Left ventricle myocardium inferior (tissue), 1 donor: ENCODE results near the gene VPS13A. TPM values are rescaled to one million over a fixed set of nuclear protein-coding genes. Genes with fewer than 3 reads are reported as not detected.

Experiments
- DNase-seq: peaks from one replicate; pipeline ENCODE4 v3.0.0-alpha.2; 2020
- H3K27ac ChIP-seq: fragments of 200-600 bp; replicated peaks from 2 replicates; pipeline ENCODE4 v1.8.0; 2021
- H3K27me3 ChIP-seq: fragments of 200-600 bp; 2 replicates; pipeline ENCODE4 v1.8.0; 2021; ENCODE audit warnings: low read depth
- H3K36me3 ChIP-seq: fragments of 200-600 bp; 2 replicates; pipeline ENCODE4 v1.8.0; 2021
- H3K4me1 ChIP-seq: fragments of 200-600 bp; 2 replicates; pipeline ENCODE4 v1.8.0; 2021
- H3K4me3 ChIP-seq: fragments of 200-600 bp; 2 replicates; pipeline ENCODE4 v1.8.0; 2021; ENCODE audit warnings: mild to moderate bottlenecking, moderate library complexity
- H3K9me3 ChIP-seq: fragments of 200-600 bp; replicated peaks from 2 replicates; pipeline ENCODE4 v1.8.0; 2021
- CTCF ChIP-seq: fragments of 200-600 bp; IDR thresholded peaks from 2 replicates; pipeline ENCODE4 v1.8.0; 2021; ENCODE audit warnings: antibody characterized with exemption, mild to moderate bottlenecking, borderline replicate concordance
- intact Hi-C: fragments of 100-400 bp; cut with micrococcal nuclease; formaldehyde crosslinking; loops from one replicate; pipeline ENCODE4 v1.11.0; 2022
- total RNA-seq: library from RNA; stranded (reverse); fragmentation: NEBNext Ultra II Directional; extraction: Animal tissue kit (Norgen Biotek cat#: 25700); gene quantifications from one replicate; pipeline ENCODE4 v1.2.1, GENCODE V29; 2021
- donor health status: DM: no; HTN: yes; CAD: no; lungs with severe emphysema.

Gene VPS13A
- total RNA-seq, 1 donor from 2014 or later: 32.5 TPM

GRCh38 chr9:77422969-77423368 lies 245.6 kb downstream of the VPS13A start:
- Histone ChIP-seq H3K4me1 (peaks cover 5% of the 10 kb centered on the region), H3K4me3 (no peak overlapping the region), H3K27ac (no peak overlapping the region), H3K27me3 (no peaks in the 10 kb centered on the region), H3K36me3 (peaks cover 9% of the 10 kb centered on the region), H3K9me3 (no peaks in the 10 kb centered on the region)
- intact Hi-C loops: no loop called here
- TF ChIP-seq CTCF: no peak
- no peak for DNase-seq

- H3K4me3 ChIP-seq: no peak overlapping the region
- H3K9me3 ChIP-seq: no peaks in the 10 kb centered on the region
- no peaks in the 10 kb centered on the region for H3K27me3 ChIP-seq
- peaks cover 5% of the 10 kb centered on the region for H3K4me1 ChIP-seq
- peaks cover 9% of the 10 kb centered on the region for H3K36me3 ChIP-seq
- no peak for DNase-seq
- intact Hi-C loops: no loop called here
- TF ChIP-seq CTCF: no peak
- no peak overlapping the region for H3K27ac ChIP-seq
Observed at GRCh38 chr9:77423841-77424240, 246.5 kb downstream of the VPS13A start.

- no peak overlapping the region for H3K4me3 ChIP-seq
- intact Hi-C loops: no loop called here
- TF ChIP-seq CTCF: no peak
- peaks cover 5% of the 10 kb centered on the region for H3K4me1 ChIP-seq
- no peaks in the 10 kb centered on the region for H3K27me3 ChIP-seq
- no peak overlapping the region for H3K27ac ChIP-seq
- DNase-seq: no peak
- peaks cover 9% of the 10 kb centered on the region for H3K36me3 ChIP-seq
- no peaks in the 10 kb centered on the region for H3K9me3 ChIP-seq
Observed at GRCh38 chr9:77424993-77425392, 247.7 kb downstream of the VPS13A start.

- Histone ChIP-seq H3K4me3 (no peak overlapping the region), H3K4me1 (no peaks in the 10 kb centered on the region), H3K36me3 (peaks cover 9% of the 10 kb centered on the region), H3K27me3 (no peaks in the 10 kb centered on the region), H3K27ac (no peak overlapping the region), H3K9me3 (no peaks in the 10 kb centered on the region)
- DNase-seq: no peak
- TF ChIP-seq CTCF: no peak
- intact Hi-C loops: no loop called here
Observed at GRCh38 chr9:77426712-77427111, 249.4 kb downstream of the VPS13A start.

- DNase-seq: no peak
Observed at GRCh38 chr9:77427256-77427927, 250.1 kb downstream of the VPS13A start.

More at GRCh38 chr9:77427256-77427927, 250.1 kb downstream of the VPS13A start:
- no peak for TF ChIP-seq CTCF
- H3K27ac ChIP-seq: no peak overlapping the region
- peaks cover 9% of the 10 kb centered on the region for H3K36me3 ChIP-seq
- no peaks in the 10 kb centered on the region for H3K4me1 ChIP-seq
- H3K9me3 ChIP-seq: no peaks in the 10 kb centered on the region
- intact Hi-C loops: no loop called here
- no peak overlapping the region for H3K4me3 ChIP-seq
- no peaks in the 10 kb centered on the region for H3K27me3 ChIP-seq
